GM10266 (cell line): ENCODE measurements around the gene C11orf98.
A peak's percentile ranks its signal among the peaks of the same experiment; 100 is the strongest.
"Not testable (repeated sequence)": the region's sequence is repeated elsewhere in the genome, so short reads cannot be mapped to it uniquely, and the experiment has no call there.

Source experiments
- DNase-seq: peaks from one replicate; pipeline ENCODE4 v3.0.0; 2012; ENCODE audit errors: extremely low spot score
- CTCF ChIP-seq: IDR thresholded peaks from 2 replicates; pipeline ENCODE4 v1.5.1; 2012; ENCODE audit warnings: mild to moderate bottlenecking, low read depth; ENCODE audit not compliant: control insufficient read depth, insufficient read depth; ENCODE audit errors: missing control alignments

Gene C11orf98

DNA sequence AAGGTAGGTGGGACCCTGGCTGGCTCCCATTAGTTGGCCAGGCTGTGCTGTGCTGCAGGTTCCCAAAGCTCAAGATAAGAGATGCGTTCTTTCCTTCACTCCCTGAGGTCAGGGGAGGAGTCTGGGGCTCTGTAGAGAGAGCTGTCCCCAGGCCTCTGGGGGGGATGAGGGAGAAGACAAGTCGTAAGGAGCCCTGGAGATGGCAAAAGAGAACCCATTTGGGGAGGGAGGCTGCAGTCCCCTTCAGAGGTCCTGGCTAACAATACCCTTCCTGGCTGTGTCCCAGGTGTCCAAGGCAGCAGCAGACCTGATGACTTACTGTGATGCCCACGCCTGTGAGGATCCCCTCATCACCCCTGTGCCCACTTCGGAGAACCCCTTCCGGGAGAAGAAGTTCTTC lies 43.4 kb upstream of the C11orf98 start:
- no peak for TF ChIP-seq CTCF
- no peak for DNase-seq

- TF ChIP-seq CTCF = no peak
- DNase-seq = no peak
Measured at GRCh38 chr11:62707277-62707861, 42.4 kb upstream of the C11orf98 start, which contains the start of the genes BSCL2 and GNG3. Gene BSCL2, minus strand, starts transcription at chr11:62707424. Its CDS starts 229 bp downstream, at chr11:62707195. Gene GNG3, plus strand, starts transcription at chr11:62707676. Its CDS starts 620 bp downstream, at chr11:62708296.

DNA sequence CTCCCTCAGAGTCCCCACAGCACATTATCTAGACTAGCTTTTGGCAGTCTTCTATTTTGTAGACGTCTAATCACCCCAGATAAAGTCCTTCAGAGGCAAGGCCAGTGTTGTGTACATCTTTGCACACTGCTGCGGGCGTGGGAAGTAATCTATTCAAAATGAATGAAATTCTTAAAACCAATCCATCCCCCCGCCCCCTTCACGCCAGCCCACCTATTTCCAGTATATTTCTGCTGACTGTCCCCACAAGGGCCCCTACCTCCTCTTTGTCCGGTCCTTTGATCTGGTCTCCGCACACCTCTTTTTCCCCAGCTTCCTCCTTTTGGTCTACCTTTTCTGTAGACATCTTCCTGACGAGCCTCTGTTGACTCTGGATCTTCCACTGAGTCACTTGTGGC lies 41.8 kb upstream of the C11orf98 start:
- no peak for DNase-seq
- no peak for TF ChIP-seq CTCF

- no peak for TF ChIP-seq CTCF
- DNase-seq = peak; percentile 94
Measured at GRCh38 chr11:62705880-62706849, 41.2 kb upstream of the C11orf98 start.

- DNase-seq = no peak
- TF ChIP-seq CTCF = no peak
Measured at GRCh38 chr11:62705413-62705812, 40.4 kb upstream of the C11orf98 start.

- DNase-seq = not testable (repeated sequence)
Measured at GRCh38 chr11:62703921-62704320, 38.9 kb upstream of the C11orf98 start.

- DNase-seq = no peak
- no peak for TF ChIP-seq CTCF
Measured at GRCh38 chr11:62702246-62702645, 37.2 kb upstream of the C11orf98 start.
